Peyer's patch (tissue), 4 donors: ENCODE data around the gene ABCB9. TPM values are rescaled to one million over a fixed set of nuclear protein-coding genes. Genes with fewer than 3 reads are reported as not detected.
A peak's percentile ranks its signal among the peaks of the same experiment; 100 is the strongest.

Source experiments
- DNase-seq, 3 donors: peaks; one replicate each; pipeline ENCODE4 v3.0.0-alpha.2; 2017 to 2019
- H3K27ac ChIP-seq, 4 donors: fragments of 200-600 bp; sonication (generic); one replicate each; pipeline ENCODE4 v1.5.1; 2016 to 2019
- H3K27me3 ChIP-seq, 2 donors: fragments of 200-600 bp; sonication (generic); one replicate each; pipeline ENCODE4 v1.5.1; 2019
- H3K36me3 ChIP-seq, 3 donors: fragments of 200-600 bp; sonication (generic); one replicate each; pipeline ENCODE4 v1.5.1; 2016 to 2019
- H3K4me1 ChIP-seq, 4 donors: fragments of 200-600 bp; sonication (generic); one replicate each; pipeline ENCODE4 v1.5.1; 2016 to 2019
- H3K4me3 ChIP-seq, 4 donors: fragments of 200-600 bp; sonication (generic); 1 replicate in 3 of 4; 2 replicates in 1 of 4; pipeline ENCODE4 v1.5.1; 2016 to 2019; ENCODE audit warnings: mild to moderate bottlenecking in 1 of 4
- H3K9me3 ChIP-seq, 4 donors: fragments of 200-600 bp; sonication (generic); one replicate each; pipeline ENCODE4 v1.5.1; 2016 to 2019; ENCODE audit warnings: mild to moderate bottlenecking in 1 of 4
- POLR2A ChIP-seq, 2 donors: fragments of 450-650 bp; IDR thresholded peaks; one replicate each; pipeline ENCODE4 v1.5.1; 2017; ENCODE audit warnings: antibody characterized with exemption in 2 of 2, mild to moderate bottlenecking in 2 of 2, moderate library complexity in 2 of 2
- total RNA-seq, 4 donors: library from RNA; depleted of rRNA; stranded (reverse); fragments of >200 nt; gene quantifications; one replicate each; pipeline ENCODE4 v1.1.0, GENCODE V29; 2016
- TF ChIP-seq, protein P1 (sequence below), 6 experiments: fragments of 450-650 bp in 4 of 6; fragments of 200-600 bp in 2 of 6; sonication (generic) in 1 of 6; IDR thresholded peaks; one replicate each; pipeline ENCODE4 v1.5.1; 2017 to 2019; ENCODE audit warnings: antibody characterized with exemption in 6 of 6, mild to moderate bottlenecking in 3 of 6, moderate library complexity in 1 of 6

Gene ABCB9
- total RNA-seq, 4 donors from 2014 or later, result 8.8 to 29.7 (median 17.4) TPM

- peaks cover 10 to 75% (median 32%) of the 10 kb centered on the region in 4 donors for H3K4me1 ChIP-seq
- H3K9me3 ChIP-seq, result no peaks in the 10 kb centered on the region
- DNase-seq, result no peak
- TF ChIP-seq, protein P1, sequence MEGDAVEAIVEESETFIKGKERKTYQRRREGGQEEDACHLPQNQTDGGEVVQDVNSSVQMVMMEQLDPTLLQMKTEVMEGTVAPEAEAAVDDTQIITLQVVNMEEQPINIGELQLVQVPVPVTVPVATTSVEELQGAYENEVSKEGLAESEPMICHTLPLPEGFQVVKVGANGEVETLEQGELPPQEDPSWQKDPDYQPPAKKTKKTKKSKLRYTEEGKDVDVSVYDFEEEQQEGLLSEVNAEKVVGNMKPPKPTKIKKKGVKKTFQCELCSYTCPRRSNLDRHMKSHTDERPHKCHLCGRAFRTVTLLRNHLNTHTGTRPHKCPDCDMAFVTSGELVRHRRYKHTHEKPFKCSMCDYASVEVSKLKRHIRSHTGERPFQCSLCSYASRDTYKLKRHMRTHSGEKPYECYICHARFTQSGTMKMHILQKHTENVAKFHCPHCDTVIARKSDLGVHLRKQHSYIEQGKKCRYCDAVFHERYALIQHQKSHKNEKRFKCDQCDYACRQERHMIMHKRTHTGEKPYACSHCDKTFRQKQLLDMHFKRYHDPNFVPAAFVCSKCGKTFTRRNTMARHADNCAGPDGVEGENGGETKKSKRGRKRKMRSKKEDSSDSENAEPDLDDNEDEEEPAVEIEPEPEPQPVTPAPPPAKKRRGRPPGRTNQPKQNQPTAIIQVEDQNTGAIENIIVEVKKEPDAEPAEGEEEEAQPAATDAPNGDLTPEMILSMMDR (IDR thresholded peaks at IDR 0.05), result no peak
- no peak for TF ChIP-seq POLR2A (IDR thresholded peaks at IDR 0.05)
- H3K4me3 ChIP-seq, result peak overlapping the region; percentile 82 to 98 (median 97)
- H3K27me3 ChIP-seq, result no peaks in the 10 kb centered on the region
- H3K36me3 ChIP-seq, result peaks cover 0 to 34% (median 0%) of the 10 kb centered on the region in 3 donors
- peak overlapping the region; percentile 81 to 94 (median 86) for H3K27ac ChIP-seq
These were observed 15.6 kb upstream of the ABCB9 start for GRCh38 chr12:122981587-122982476.

- TF ChIP-seq, protein P1 (IDR thresholded peaks at IDR 0.05), result no peak
- TF ChIP-seq POLR2A (IDR thresholded peaks at IDR 0.05), result no peak
- Histone ChIP-seq H3K4me1 (peaks cover 10 to 83% (median 34%) of the 10 kb centered on the region in 4 donors), H3K27ac (peak overlapping the region; percentile 81 to 94 (median 86)), H3K4me3 (peak overlapping the region; percentile 82 to 98 (median 97)), H3K27me3 (no peaks in the 10 kb centered on the region), H3K36me3 (peaks cover 0 to 28% (median 0%) of the 10 kb centered on the region in 3 donors), H3K9me3 (no peaks in the 10 kb centered on the region)
- DNase-seq, result no peak
These were observed 14.8 kb upstream of the ABCB9 start for GRCh38 chr12:122981036-122981471.

DNA sequence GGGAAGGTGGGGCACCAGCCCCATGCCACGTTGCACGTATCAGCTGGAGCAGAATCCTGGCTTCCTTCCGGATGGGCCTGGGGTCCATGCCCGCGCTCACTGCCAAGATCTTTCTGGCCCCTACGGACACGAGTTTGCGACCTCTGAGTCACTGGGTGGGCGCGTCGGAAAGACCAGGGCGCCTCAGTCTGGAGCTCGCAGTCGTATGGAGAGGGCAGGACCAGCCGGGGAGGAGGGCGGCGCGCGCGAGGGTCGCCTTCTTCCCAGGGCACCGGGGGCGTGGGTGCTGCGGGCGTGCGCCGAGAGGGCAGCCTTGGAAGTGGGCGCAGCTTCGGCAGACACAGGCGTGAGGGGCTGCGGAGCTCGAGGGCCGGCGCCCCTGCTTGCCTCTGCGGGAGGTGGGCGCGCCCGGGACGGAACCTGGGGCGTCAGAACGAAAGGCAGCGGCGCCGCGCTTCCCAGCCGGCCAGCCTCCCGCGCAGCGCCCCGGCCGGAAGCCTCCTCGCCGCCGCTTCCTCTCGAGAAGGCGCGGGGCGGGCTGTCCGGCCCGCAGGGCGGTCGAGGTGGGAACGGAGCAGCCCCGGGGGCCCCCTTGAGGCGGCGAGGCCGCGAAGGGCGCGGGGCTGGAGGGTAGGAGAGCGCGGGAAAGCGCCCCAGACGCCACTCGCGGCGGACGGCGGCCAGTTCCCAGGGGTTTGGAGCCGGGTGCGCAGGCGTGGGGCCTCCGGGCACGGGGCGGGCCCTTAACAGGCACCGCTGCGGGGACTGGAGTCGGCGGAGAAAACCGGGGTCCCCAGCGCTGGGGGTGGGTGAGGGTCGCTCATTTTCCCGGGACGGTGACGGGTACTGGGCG is 14.1 kb upstream of the ABCB9 start, which contains the start of gene ARL6IP4:
TSS of gene ARL6IP4 (plus strand) at position 499 of the 853 bp plus-strand sequence. CDS start 459 bp downstream, outside the sequence.
- Histone ChIP-seq H3K27ac (peak within 1 kb of the TSS; percentile 81 to 94 (median 86)), H3K9me3 (no peaks in the 10 kb centered on the region), H3K4me3 (peak within 1 kb of the TSS; percentile 82 to 98 (median 97)), H3K27me3 (no peaks in the 10 kb centered on the region), H3K36me3 (peaks cover 0 to 28% (median 0%) of the 10 kb centered on the region in 3 donors), H3K4me1 (peaks cover 10 to 88% (median 36%) of the 10 kb centered on the region in 4 donors)
- peak; percentile 55 to 59 for TF ChIP-seq POLR2A (IDR thresholded peaks at IDR 0.05)
- TF ChIP-seq, protein P1 (IDR thresholded peaks at IDR 0.05), result peak in 2 of 6 experiments; percentile 9 to 17
- DNase-seq, result peak; percentile 67 to 82 (median 79)

GRCh38 chr12:122979908-122980182 is 13.6 kb upstream of the ABCB9 start:
- no peak for DNase-seq
- Histone ChIP-seq H3K36me3 (peaks cover 0 to 28% (median 0%) of the 10 kb centered on the region in 3 donors), H3K4me1 (peaks cover 10 to 82% (median 34%) of the 10 kb centered on the region in 4 donors), H3K4me3 (peak overlapping the region; percentile 82 to 98 (median 97)), H3K27me3 (no peaks in the 10 kb centered on the region), H3K9me3 (no peaks in the 10 kb centered on the region), H3K27ac (peak overlapping the region; percentile 81 to 94 (median 86))
- TF ChIP-seq, protein P1 (IDR thresholded peaks at IDR 0.05), result no peak
- TF ChIP-seq POLR2A (IDR thresholded peaks at IDR 0.05), result no peak
